Vagina (tissue), 2 donors: ENCODE data around the gene TGM4. TPM values are rescaled to one million over a fixed set of nuclear protein-coding genes. Genes with fewer than 3 reads are reported as not detected.

ENCODE experiments used
- DNase-seq, 2 donors: peaks; one replicate each; pipeline ENCODE4 v3.0.0-alpha.2; 2017; ENCODE audit errors: extremely low spot score in 2 of 2
- H3K27ac ChIP-seq: fragments of 200-600 bp; sonication (generic); one replicate; pipeline ENCODE4 v1.5.1; 2019
- H3K27me3 ChIP-seq: fragments of 200-600 bp; sonication (generic); one replicate; pipeline ENCODE4 v1.5.1; 2019
- H3K36me3 ChIP-seq, 2 donors: fragments of 200-600 bp; sonication (generic); one replicate each; pipeline ENCODE4 v1.5.1; 2017 to 2019
- H3K4me1 ChIP-seq: fragments of 200-600 bp; sonication (generic); one replicate; pipeline ENCODE4 v1.5.1; 2019
- H3K4me3 ChIP-seq, 2 donors: fragments of 200-600 bp; sonication (generic); 1 replicate in 1 of 2; 2 replicates in 1 of 2; pipeline ENCODE4 v1.5.1; 2016 to 2019
- H3K9me3 ChIP-seq: fragments of 200-600 bp; sonication (generic); one replicate; pipeline ENCODE4 v1.5.1; 2019
- POLR2A ChIP-seq, 2 donors: fragments of 450-650 bp; IDR thresholded peaks; one replicate each; pipeline ENCODE4 v1.6.1; 2017; ENCODE audit warnings: antibody characterized with exemption in 2 of 2, mild to moderate bottlenecking in 2 of 2, moderate library complexity in 2 of 2
- POLR2AphosphoS5 ChIP-seq, 2 donors: sonication (generic); formaldehyde crosslinking; IDR thresholded peaks; one replicate each; pipeline ENCODE4 v1.9.0; 2017; ENCODE audit warnings: antibody characterized with exemption in 2 of 2, mild to moderate bottlenecking in 2 of 2, low read depth in 1 of 2; ENCODE audit not compliant: insufficient read depth in 1 of 2
- intact Hi-C: fragments of 100-400 bp; cut with DNase I; formaldehyde crosslinking; loops from one replicate; pipeline ENCODE4 v1.15.1; 2023
- microRNA counts, 2 donors: library from miRNA; unstranded; fragments of <30 nt; microRNA quantifications; one replicate each; lab custom pipeline; 2016 to 2017
- total RNA-seq: library from RNA; depleted of rRNA; stranded (reverse); fragments of >200 nt; gene quantifications from one replicate; pipeline ENCODE4 v1.2.3, GENCODE V29; 2016
- TF ChIP-seq, protein P1 (sequence below), 3 experiments: fragments of 450-650 bp in 2 of 3; fragments of 200-600 bp in 1 of 3; sonication (generic) in 1 of 3; IDR thresholded peaks; one replicate each; pipeline ENCODE4 v1.5.1; 2017 to 2019; ENCODE audit warnings: antibody characterized with exemption in 3 of 3, mild to moderate bottlenecking in 2 of 3, moderate library complexity in 2 of 3

TGM4 gene
- total RNA-seq, 1 donor from 2014 or later, result not detected

DNA sequence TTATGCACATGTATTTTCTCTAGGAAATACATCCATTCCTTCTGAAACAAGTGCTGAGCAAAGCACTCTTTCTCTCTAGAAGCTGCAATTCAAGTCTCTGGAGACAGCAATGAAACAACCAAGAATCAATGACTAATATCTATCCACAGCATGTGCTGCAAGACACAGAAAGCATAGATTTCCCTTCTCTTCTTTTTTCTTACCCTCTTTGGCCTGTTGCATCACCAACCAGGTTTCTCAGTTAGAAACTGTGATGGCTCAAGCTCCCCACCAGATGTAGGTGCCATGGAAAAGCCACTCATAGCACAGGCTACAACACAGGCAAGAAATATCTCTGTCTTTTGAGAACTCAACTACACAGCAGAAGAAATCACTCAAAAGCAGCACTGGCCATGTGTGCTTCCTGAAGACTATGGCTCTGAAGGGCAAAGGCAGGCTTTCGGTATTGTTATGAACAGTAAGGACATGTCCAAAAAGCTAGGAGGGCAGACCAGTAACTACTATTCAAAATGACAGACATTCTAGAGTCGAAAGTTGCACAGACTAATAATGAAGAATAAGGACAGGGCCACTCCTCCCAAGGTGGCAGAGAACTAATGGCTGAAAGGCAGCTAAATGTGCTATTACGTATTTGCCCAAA lies 86.1 kb downstream of the TGM4 start:
- Histone ChIP-seq H3K4me1 (peaks cover 39% of the 10 kb centered on the region), H3K9me3 (no peaks in the 10 kb centered on the region), H3K36me3 (peaks cover 0 to 20% of the 10 kb centered on the region in 2 donors), H3K27ac (no peak overlapping the region), H3K4me3 (no peak overlapping the region), H3K27me3 (no peaks in the 10 kb centered on the region)
- DNase-seq, result no peak
- TF ChIP-seq, protein P1, sequence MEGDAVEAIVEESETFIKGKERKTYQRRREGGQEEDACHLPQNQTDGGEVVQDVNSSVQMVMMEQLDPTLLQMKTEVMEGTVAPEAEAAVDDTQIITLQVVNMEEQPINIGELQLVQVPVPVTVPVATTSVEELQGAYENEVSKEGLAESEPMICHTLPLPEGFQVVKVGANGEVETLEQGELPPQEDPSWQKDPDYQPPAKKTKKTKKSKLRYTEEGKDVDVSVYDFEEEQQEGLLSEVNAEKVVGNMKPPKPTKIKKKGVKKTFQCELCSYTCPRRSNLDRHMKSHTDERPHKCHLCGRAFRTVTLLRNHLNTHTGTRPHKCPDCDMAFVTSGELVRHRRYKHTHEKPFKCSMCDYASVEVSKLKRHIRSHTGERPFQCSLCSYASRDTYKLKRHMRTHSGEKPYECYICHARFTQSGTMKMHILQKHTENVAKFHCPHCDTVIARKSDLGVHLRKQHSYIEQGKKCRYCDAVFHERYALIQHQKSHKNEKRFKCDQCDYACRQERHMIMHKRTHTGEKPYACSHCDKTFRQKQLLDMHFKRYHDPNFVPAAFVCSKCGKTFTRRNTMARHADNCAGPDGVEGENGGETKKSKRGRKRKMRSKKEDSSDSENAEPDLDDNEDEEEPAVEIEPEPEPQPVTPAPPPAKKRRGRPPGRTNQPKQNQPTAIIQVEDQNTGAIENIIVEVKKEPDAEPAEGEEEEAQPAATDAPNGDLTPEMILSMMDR (IDR thresholded peaks at IDR 0.05), result no peak
- TF ChIP-seq POLR2A (IDR thresholded peaks at IDR 0.05), result no peak
- TF ChIP-seq POLR2AphosphoS5 (IDR thresholded peaks at IDR 0.05; ENCODE audit: insufficient read depth in 1 of 2, low read depth in 1 of 2), result no peak
- intact Hi-C loops, result no loop called here

DNA sequence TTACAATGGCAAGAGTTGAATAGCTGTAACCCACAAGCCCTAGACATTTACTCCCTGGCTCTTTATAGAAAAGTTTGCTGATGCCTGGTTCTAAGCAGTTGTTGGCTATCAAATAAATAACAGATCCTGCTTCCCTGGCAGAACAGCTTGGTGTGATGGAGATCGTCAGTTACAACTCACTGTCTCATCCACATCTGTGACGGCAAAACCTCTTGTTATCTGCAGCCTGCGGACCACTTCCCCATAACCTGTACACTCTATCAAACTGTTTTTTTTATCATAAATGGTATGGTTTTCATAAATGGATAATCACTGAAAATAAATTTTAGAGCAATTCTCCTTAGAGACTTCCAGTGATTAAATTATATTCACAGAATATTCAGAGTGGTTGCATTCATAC lies 87.5 kb downstream of the TGM4 start:
- intact Hi-C loops, result no loop called here
- H3K9me3 ChIP-seq, result no peaks in the 10 kb centered on the region
- H3K27me3 ChIP-seq, result no peaks in the 10 kb centered on the region
- peaks cover 0 to 20% of the 10 kb centered on the region in 2 donors for H3K36me3 ChIP-seq
- no peak overlapping the region for H3K4me3 ChIP-seq
- H3K4me1 ChIP-seq, result peaks cover 44% of the 10 kb centered on the region
- no peak for TF ChIP-seq POLR2A (IDR thresholded peaks at IDR 0.05)
- no peak for TF ChIP-seq POLR2AphosphoS5 (IDR thresholded peaks at IDR 0.05; ENCODE audit: insufficient read depth in 1 of 2, low read depth in 1 of 2)
- TF ChIP-seq, protein P1 (IDR thresholded peaks at IDR 0.05), result no peak
- H3K27ac ChIP-seq, result no peak overlapping the region
- DNase-seq, result no peak

DNA sequence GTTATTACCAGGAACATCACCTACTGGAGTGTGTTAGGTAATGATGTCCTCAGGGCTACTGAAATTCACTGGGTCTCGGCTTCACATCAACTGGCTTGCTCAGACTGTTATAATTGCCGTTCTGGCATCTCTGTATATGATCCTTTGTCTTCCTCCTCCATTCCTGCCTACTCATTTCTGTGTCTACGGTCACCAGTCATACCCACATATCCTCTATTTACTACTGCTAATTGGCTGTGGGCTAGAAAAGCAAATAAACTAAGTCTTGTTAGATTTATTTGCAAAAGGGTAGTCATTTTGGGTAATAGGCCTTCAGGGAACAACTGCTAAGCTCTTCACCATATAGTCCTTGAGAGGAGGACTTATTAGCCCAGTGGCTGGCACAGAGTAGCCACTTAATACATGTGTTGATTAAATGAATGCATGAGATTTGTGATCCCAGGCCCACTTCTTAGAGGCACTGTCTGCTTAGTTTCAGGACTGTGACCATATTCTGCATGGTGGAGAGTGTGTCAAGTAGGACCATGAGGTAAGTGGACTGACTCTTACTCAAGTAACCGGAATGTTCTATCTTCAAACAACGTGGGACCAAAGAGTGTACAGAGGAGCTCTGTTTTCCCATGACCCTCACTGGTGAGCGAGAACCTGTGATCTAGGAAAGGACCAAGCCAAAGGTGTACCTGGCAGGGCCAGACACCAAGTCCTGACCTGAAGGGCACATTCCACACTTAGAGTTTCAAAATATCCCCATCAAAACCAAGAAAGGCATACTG lies 88.4 kb downstream of the TGM4 start:
- peaks cover 0 to 15% of the 10 kb centered on the region in 2 donors for H3K36me3 ChIP-seq
- no peaks in the 10 kb centered on the region for H3K9me3 ChIP-seq
- H3K4me3 ChIP-seq, result no peak overlapping the region
- DNase-seq, result no peak
- no peak for TF ChIP-seq POLR2AphosphoS5 (IDR thresholded peaks at IDR 0.05; ENCODE audit: insufficient read depth in 1 of 2, low read depth in 1 of 2)
- TF ChIP-seq, protein P1 (IDR thresholded peaks at IDR 0.05), result no peak
- no peak for TF ChIP-seq POLR2A (IDR thresholded peaks at IDR 0.05)
- intact Hi-C loops, result no loop called here
- H3K27ac ChIP-seq, result no peak overlapping the region
- H3K4me1 ChIP-seq, result peaks cover 53% of the 10 kb centered on the region
- H3K27me3 ChIP-seq, result no peaks in the 10 kb centered on the region

DNA sequence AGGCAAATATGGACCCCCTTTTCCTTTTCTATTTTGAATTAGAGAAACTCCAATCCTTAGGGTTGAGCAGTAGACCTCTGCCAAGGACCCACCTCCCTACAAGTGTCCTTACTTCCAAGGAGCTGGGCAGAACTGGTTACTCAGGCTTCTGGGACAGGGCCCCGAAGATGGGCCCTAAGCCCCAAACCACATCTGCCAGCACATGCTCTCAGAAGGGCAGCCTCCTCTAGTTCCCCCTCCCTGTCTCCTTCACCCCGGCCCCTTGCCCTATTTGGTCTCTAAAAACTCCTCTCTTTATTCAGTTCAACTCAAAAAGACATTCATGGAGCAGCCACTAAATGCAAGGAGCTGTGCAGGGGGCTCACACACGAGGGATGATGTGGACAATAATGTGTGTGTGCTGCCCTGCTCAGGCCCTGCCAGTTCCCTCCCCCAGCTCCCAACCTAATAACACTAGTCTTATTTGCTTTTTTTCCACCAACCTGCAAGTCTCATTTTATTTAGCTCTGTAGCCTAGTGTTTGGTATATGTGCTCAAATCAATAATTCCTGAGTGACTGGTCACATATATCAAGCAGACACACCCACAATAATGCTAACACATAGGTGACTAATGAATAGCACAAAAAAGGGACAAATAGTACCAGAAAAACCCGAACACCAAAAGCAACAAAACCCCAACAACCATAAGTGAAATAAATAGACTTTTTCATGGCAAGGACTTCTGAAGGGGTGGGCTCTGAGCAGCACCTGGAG lies 89.3 kb downstream of the TGM4 start:
- intact Hi-C loops, result no loop called here
- no peak overlapping the region for H3K4me3 ChIP-seq
- TF ChIP-seq POLR2A (IDR thresholded peaks at IDR 0.05) (no peak), POLR2AphosphoS5 (IDR thresholded peaks at IDR 0.05; ENCODE audit: insufficient read depth in 1 of 2, low read depth in 1 of 2) (no peak)
- TF ChIP-seq, protein P1 (IDR thresholded peaks at IDR 0.05), result no peak
- H3K27ac ChIP-seq, result no peak overlapping the region
- DNase-seq, result no peak
- peaks cover 62% of the 10 kb centered on the region for H3K4me1 ChIP-seq
- H3K27me3 ChIP-seq, result no peaks in the 10 kb centered on the region
- H3K36me3 ChIP-seq, result peaks cover 0 to 6% of the 10 kb centered on the region in 2 donors
- H3K9me3 ChIP-seq, result no peaks in the 10 kb centered on the region

MicroRNAs encoded within 50 kb of the gene (microRNA counts, 767-probe panel; counts per million panel counts)
- 238 to 261 counts per million in 2 donors for microRNA hsa-miR-564 (lab: Ali Mortazavi, UCI)

Other genes with a start within 250 kb of the TGM4 start
- gene ZNF197, start 249.6 kb upstream of the TGM4 start, total RNA-seq, result 17.9 TPM
- 9.3 TPM for gene ZNF35, start 225.9 kb upstream of the TGM4 start, total RNA-seq
- 4.4 TPM for gene ZNF502, start 161.9 kb upstream of the TGM4 start, total RNA-seq
- 2.7 TPM for gene ZNF501, start 145.0 kb upstream of the TGM4 start, total RNA-seq
- gene KIAA1143, start 113.0 kb upstream of the TGM4 start, total RNA-seq, result 14.0 TPM
- 2.2 TPM for gene KIF15, start 112.8 kb upstream of the TGM4 start, total RNA-seq
- 10.8 TPM for gene TMEM42, start 12.7 kb upstream of the TGM4 start, total RNA-seq
- 83.5 TPM for gene ZDHHC3, start 101.6 kb downstream of the TGM4 start, total RNA-seq
- gene EXOSC7, start 101.6 kb downstream of the TGM4 start, total RNA-seq, result 56.2 TPM
- gene CLEC3B, start 151.7 kb downstream of the TGM4 start, total RNA-seq, result 41.7 TPM